ENCODE results near the gene BCL11A. TPM values are rescaled to one million over a fixed set of nuclear protein-coding genes. Genes with fewer than 3 reads are reported as not detected.

BCL11A gene
- polyA plus RNA-seq, 1 experiment, result 0.60 TPM

GRCh38 chr2:60406192-60406591 lies 147.3 kb downstream of the BCL11A start:
- DNase-seq (ENCODE audit: low read depth), result no peak
- Histone ChIP-seq H3K27me3 (ENCODE audit: control insufficient read depth, insufficient read depth, low read length) (no peaks in the 10 kb centered on the region; the same call in 1 of the 2 replicates), H3K36me3 (ENCODE audit: control insufficient read depth, insufficient read depth, low read length) (no peaks in the 10 kb centered on the region), H3K4me3 (ENCODE audit: low read depth, low read length) (no peak overlapping the region)
- ChIA-PET POLR2A (no interaction called here), CTCF (no interaction called here)
- no peak for TF ChIP-seq CTCF (IDR thresholded peaks at IDR 0.05; ENCODE audit: insufficient read depth, low read depth, low read length)

GRCh38 chr2:60405271-60405919 lies 148.1 kb downstream of the BCL11A start:
- Histone ChIP-seq H3K4me3 (ENCODE audit: low read depth, low read length) (no peak overlapping the region), H3K36me3 (ENCODE audit: control insufficient read depth, insufficient read depth, low read length) (no peaks in the 10 kb centered on the region), H3K27me3 (ENCODE audit: control insufficient read depth, insufficient read depth, low read length) (no peaks in the 10 kb centered on the region; the same call in 1 of the 2 replicates)
- POLR2A ChIA-PET, result interaction anchor here (0.6 kb wide), 2 partner anchors 20 to 30 kb away, joined by 4 read pairs; no protein-coding TSS in a partner anchor
- no peak for TF ChIP-seq CTCF (IDR thresholded peaks at IDR 0.05; ENCODE audit: insufficient read depth, low read depth, low read length)
- no peak for DNase-seq (ENCODE audit: low read depth)
- CTCF ChIA-PET, result interaction anchor here (0.6 kb wide), 1 partner anchor 650 kb away, joined by 3 read pairs; no protein-coding TSS in a partner anchor

Other genes with a start within 250 kb of the BCL11A start
- gene PAPOLG, start 202.6 kb upstream of the BCL11A start, polyA plus RNA-seq (2011; rRNA removed), result 5.8 and 9.5 TPM in 2 replicates